Peyer's patch (tissue), 4 donors: Measurements from ENCODE around the gene MACROD2. TPM values are rescaled to one million over a fixed set of nuclear protein-coding genes. Genes with fewer than 3 reads are reported as not detected.
"Not testable (repeated sequence)": the region's sequence is repeated elsewhere in the genome, so short reads cannot be mapped to it uniquely, and the experiment has no call there.

Experiments used
- DNase-seq, 3 donors: peaks; one replicate each; pipeline ENCODE4 v3.0.0-alpha.2; 2017 to 2019
- H3K27ac ChIP-seq, 4 donors: fragments of 200-600 bp; sonication (generic); one replicate each; pipeline ENCODE4 v1.5.1; 2016 to 2019
- H3K27me3 ChIP-seq, 2 donors: fragments of 200-600 bp; sonication (generic); one replicate each; pipeline ENCODE4 v1.5.1; 2019
- H3K36me3 ChIP-seq, 3 donors: fragments of 200-600 bp; sonication (generic); one replicate each; pipeline ENCODE4 v1.5.1; 2016 to 2019
- H3K4me1 ChIP-seq, 4 donors: fragments of 200-600 bp; sonication (generic); one replicate each; pipeline ENCODE4 v1.5.1; 2016 to 2019
- H3K4me3 ChIP-seq, 4 donors: fragments of 200-600 bp; sonication (generic); 1 replicate in 3 of 4; 2 replicates in 1 of 4; pipeline ENCODE4 v1.5.1; 2016 to 2019; ENCODE audit warnings: mild to moderate bottlenecking in 1 of 4
- H3K9me3 ChIP-seq, 4 donors: fragments of 200-600 bp; sonication (generic); one replicate each; pipeline ENCODE4 v1.5.1; 2016 to 2019; ENCODE audit warnings: mild to moderate bottlenecking in 1 of 4
- POLR2A ChIP-seq, 2 donors: fragments of 450-650 bp; IDR thresholded peaks; one replicate each; pipeline ENCODE4 v1.5.1; 2017; ENCODE audit warnings: antibody characterized with exemption in 2 of 2, mild to moderate bottlenecking in 2 of 2, moderate library complexity in 2 of 2
- total RNA-seq, 4 donors: library from RNA; depleted of rRNA; stranded (reverse); fragments of >200 nt; gene quantifications; one replicate each; pipeline ENCODE4 v1.1.0, GENCODE V29; 2016
- TF ChIP-seq, protein P1 (sequence below), 6 experiments: fragments of 450-650 bp in 4 of 6; fragments of 200-600 bp in 2 of 6; sonication (generic) in 1 of 6; IDR thresholded peaks; one replicate each; pipeline ENCODE4 v1.5.1; 2017 to 2019; ENCODE audit warnings: antibody characterized with exemption in 6 of 6, mild to moderate bottlenecking in 3 of 6, moderate library complexity in 1 of 6

The MACROD2 gene
- total RNA-seq, 4 donors from 2014 or later = 2.5 to 10.7 (median 6.5) TPM

DNA sequence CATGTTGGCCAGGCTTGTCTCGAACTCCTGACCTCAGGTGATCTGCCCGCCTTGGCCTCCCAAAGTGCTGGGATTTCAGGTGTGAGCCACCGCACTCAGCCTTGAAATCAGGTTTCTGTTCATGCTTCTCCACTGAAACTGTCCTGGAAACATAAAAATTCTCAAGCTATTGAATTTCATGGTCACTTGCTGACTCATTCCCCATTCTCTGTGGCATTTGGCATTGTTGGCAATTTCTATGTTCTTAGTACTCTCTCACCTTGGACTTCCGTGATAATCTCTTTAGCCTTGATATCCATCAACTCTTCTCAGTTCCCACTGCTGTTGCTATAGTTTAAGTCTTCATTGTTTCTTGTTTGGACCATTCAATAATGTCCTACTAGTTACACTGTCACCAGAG, 11.1 kb upstream of the MACROD2 start:
- no peaks in the 10 kb centered on the region for H3K27me3 ChIP-seq
- H3K9me3 ChIP-seq = no peaks in the 10 kb centered on the region
- H3K27ac ChIP-seq = no peak overlapping the region
- H3K4me3 ChIP-seq = no peak overlapping the region
- no peaks in the 10 kb centered on the region for H3K4me1 ChIP-seq
- no peaks in the 10 kb centered on the region for H3K36me3 ChIP-seq
- DNase-seq = no peak
- TF ChIP-seq POLR2A (IDR thresholded peaks at IDR 0.05) = no peak
- TF ChIP-seq, protein P1, sequence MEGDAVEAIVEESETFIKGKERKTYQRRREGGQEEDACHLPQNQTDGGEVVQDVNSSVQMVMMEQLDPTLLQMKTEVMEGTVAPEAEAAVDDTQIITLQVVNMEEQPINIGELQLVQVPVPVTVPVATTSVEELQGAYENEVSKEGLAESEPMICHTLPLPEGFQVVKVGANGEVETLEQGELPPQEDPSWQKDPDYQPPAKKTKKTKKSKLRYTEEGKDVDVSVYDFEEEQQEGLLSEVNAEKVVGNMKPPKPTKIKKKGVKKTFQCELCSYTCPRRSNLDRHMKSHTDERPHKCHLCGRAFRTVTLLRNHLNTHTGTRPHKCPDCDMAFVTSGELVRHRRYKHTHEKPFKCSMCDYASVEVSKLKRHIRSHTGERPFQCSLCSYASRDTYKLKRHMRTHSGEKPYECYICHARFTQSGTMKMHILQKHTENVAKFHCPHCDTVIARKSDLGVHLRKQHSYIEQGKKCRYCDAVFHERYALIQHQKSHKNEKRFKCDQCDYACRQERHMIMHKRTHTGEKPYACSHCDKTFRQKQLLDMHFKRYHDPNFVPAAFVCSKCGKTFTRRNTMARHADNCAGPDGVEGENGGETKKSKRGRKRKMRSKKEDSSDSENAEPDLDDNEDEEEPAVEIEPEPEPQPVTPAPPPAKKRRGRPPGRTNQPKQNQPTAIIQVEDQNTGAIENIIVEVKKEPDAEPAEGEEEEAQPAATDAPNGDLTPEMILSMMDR (IDR thresholded peaks at IDR 0.05) = no peak

DNA sequence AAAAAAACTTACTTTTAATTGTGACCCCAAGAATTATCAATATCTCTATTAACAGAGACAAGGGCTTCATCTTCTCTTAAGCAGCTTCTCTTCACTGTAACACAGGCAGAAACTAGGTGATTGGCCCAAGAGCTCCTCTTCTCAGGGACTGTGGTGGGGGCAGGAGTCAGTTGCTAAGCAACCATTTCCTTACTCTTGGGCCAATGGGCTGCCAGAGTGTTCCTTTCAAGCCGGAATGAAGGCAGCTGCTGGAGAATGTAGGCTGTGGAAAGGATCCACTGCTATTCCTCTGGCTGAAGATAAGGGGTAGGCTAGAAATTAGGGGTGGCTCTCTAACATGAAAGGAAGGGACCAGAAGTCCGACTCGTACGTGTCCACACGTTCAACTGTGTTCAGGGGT, 4.9 kb upstream of the MACROD2 start, which contains the start of gene SEL1L2:
Gene SEL1L2, minus strand, starts transcription at position 150 of the 400 bp plus-strand sequence. Its CDS starts 80 bp downstream, at position 70.
- no peaks in the 10 kb centered on the region for H3K36me3 ChIP-seq
- TF ChIP-seq, protein P1 (IDR thresholded peaks at IDR 0.05) = no peak
- TF ChIP-seq POLR2A (IDR thresholded peaks at IDR 0.05) = no peak
- H3K4me3 ChIP-seq = no peak within 1 kb of the TSS
- no peak within 1 kb of the TSS for H3K27ac ChIP-seq
- DNase-seq = no peak
- no peaks in the 10 kb centered on the region for H3K4me1 ChIP-seq
- H3K27me3 ChIP-seq = no peaks in the 10 kb centered on the region
- H3K9me3 ChIP-seq = peaks cover 0 to 5% (median 0%) of the 10 kb centered on the region in 4 donors

DNA sequence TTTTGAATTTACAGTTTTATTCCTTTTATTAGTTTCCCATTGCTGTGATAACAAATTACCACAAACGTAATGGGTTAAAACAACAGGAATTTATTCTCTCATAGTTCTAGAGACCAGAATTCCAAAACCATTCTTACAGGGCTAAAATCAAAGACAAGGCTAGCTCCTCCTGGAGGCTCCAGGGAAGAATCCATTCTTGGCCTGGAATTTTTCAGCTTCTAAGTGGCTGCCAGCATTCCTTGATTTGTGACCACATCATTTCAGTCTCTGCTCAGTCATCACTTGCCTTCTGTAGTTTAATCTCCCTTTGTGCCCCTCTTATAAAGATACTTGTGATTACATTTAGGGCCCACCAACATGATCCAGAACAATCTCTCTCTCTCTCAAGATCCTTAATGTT, 4.0 kb upstream of the MACROD2 start:
- Histone ChIP-seq H3K27ac (no peak overlapping the region), H3K9me3 (peaks cover 0 to 5% (median 0%) of the 10 kb centered on the region in 4 donors), H3K36me3 (no peaks in the 10 kb centered on the region), H3K27me3 (no peaks in the 10 kb centered on the region), H3K4me3 (no peak overlapping the region), H3K4me1 (peaks cover 0 to 3% (median 0%) of the 10 kb centered on the region in 4 donors)
- TF ChIP-seq, protein P1 (IDR thresholded peaks at IDR 0.05) = no peak
- TF ChIP-seq POLR2A (IDR thresholded peaks at IDR 0.05) = no peak
- DNase-seq = no peak

DNA sequence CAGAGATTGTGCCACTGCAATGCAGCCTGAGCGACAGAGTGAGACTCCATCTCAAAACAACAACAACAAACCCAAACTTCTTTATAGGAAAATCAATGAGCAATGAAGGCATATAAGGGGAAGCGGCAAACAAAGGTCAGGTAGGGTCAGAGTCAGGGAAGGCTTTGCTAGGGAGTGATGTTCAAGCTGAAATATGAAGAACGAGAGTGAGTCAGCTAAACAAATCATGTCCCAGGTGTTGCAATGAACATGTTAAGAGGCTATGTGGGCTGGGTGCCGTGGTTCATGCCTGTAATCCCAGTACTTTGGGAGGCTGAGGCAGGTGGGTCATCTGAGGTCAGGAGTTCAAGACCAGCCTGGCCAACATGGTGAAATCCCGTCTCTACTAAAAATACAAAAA, 3.4 kb upstream of the MACROD2 start:
- not testable (repeated sequence) for H3K9me3 ChIP-seq, H3K4me3 ChIP-seq, H3K27me3 ChIP-seq, H3K36me3 ChIP-seq, H3K27ac ChIP-seq, DNase-seq, H3K4me1 ChIP-seq

DNA sequence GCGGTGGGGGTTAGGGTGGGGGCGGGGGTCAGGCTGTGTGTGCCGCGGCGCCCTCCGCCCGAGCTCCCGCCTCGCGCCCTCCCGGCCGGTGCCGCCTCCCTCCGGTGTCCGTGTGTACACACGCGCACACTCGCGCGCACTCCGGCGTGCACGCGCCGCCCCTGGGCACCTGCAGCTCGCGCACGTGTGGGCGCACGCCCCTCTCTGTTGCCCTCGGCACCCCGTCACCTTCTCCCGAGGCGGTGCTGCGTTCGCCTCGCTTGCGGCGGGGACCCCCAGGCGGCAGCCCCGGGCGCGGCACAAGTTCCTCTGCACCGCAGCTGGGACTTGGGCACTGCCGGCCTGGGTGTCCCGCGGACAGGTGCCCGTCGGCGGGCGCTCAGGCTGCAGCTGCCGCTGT, 525 bp downstream of the MACROD2 start:
- Histone ChIP-seq H3K4me3 (peak overlapping the region; percentile 32 to 81 (median 60)), H3K27me3 (no peaks in the 10 kb centered on the region), H3K4me1 (peaks cover 0 to 8% (median 0%) of the 10 kb centered on the region in 4 donors), H3K27ac (peak overlapping the region in 3 of 4 donors; percentile 63 to 80 (median 69)), H3K9me3 (peaks cover 0 to 5% (median 0%) of the 10 kb centered on the region in 4 donors), H3K36me3 (no peaks in the 10 kb centered on the region)
- peak in 2 of 3 donors; percentile 61 to 81 for DNase-seq
- TF ChIP-seq POLR2A (IDR thresholded peaks at IDR 0.05) = no peak
- TF ChIP-seq, protein P1 (IDR thresholded peaks at IDR 0.05) = no peak

DNA sequence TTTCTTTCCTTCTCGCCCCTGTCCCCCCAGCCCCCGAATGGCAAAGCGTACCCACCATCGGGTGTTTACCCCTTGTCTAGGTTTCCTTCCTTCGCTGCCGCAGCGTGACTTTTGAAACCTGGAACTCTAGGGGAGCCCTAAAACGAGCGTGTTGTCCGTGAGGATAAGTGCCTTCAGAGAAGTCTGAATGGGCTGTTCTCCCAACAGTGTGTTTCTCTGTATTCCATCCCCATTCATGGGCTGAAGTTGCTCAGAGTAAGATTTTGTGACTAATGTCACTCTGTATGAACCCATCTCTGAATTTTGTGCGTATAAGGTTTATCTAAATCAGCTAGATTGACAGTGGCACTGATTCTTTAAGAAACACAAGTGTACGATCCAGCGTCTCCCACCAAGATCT, 949 bp downstream of the MACROD2 start:
- Histone ChIP-seq H3K9me3 (peaks cover 0 to 5% (median 0%) of the 10 kb centered on the region in 4 donors), H3K4me1 (peaks cover 0 to 8% (median 0%) of the 10 kb centered on the region in 4 donors), H3K4me3 (peak overlapping the region; percentile 32 to 81 (median 60)), H3K27ac (peak overlapping the region in 1 of 4 donors; percentile 69), H3K36me3 (no peaks in the 10 kb centered on the region), H3K27me3 (no peaks in the 10 kb centered on the region)
- TF ChIP-seq POLR2A (IDR thresholded peaks at IDR 0.05) = no peak
- TF ChIP-seq, protein P1 (IDR thresholded peaks at IDR 0.05) = no peak
- no peak for DNase-seq
